SK-N-SH (cell line): ENCODE measurements around the gene TRIM50.

Source experiments
- MXI1 ChIP-seq: IDR thresholded peaks from 2 replicates; pipeline ENCODE4 v1.6.1; 2012; ENCODE audit warnings: mild to moderate bottlenecking, low read depth, low read length, improper control_type of control experiment
- RCOR1 ChIP-seq: fragments of 150-350 bp; IDR thresholded peaks from 2 replicates; pipeline ENCODE4 v1.6.1; 2017; ENCODE audit warnings: antibody characterized with exemption, low read length
- RFX5 ChIP-seq: IDR thresholded peaks from 2 replicates; pipeline ENCODE4 v1.6.1; 2012; ENCODE audit warnings: mild to moderate bottlenecking, improper control_type of control experiment, low read length
- TAF1 ChIP-seq: IDR thresholded peaks from 2 replicates; pipeline ENCODE4 v1.6.1; 2012; ENCODE audit warnings: low read depth, mild to moderate bottlenecking, low read length, moderate library complexity, borderline replicate concordance

DNA sequence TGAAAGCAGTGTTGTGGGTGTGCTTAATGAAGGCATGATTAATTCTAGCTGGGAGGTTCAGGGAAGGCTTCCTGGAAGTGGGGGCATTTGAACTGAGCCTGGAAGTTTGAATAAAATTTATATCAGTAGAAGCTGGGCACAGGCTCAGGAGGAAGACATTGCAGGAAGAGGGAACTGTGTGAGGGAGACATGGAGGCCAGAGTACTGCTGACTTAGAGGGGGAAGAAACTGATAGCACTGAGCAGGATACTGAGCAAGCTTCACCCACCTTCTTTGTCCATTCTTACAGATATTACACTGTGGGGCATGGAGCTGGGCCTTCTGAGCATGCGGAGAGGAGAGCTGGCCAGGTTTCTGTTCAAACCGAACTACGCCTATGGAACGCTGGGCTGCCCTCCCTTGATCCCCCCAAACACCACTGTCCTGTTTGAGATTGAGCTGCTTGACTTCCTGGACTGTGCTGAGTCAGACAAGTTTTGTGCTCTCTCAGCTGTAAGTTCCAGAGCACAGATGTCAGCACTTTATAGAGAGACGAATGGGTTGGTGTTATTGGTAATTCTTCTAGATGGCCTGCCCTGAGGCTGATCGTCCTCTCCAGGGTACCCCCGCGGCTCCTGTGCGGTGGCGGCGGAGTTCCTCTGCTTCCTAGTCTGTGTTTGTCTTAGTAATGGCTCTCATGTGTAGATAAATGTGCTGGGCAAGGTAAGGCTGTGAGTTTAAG, 2.1 kb upstream of the TRIM50 start:
- TF ChIP-seq RFX5 (no peak), TAF1 (no peak), MXI1 (no peak), RCOR1 (no peak)
